ENCODE data around the gene CPA3.

DNA sequence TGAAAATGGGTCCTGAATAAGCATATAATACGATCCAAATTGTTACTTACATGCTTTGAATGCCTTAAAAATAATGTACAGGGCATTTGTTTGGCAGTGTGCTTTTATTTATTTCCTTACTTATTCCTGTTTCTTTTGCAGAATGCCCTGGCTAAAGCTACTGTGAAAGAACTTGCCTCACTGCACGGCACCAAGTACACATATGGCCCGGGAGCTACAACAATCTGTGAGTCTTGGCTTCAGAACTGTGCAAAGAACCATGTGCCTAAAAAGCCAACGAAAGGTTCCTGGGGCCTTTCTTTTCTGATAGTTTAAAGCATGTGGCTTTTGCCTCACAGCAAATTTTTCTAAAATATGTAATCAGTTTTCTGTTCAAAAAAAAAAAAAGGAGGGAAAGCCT, 7.8 kb upstream of the CPA3 start:
- TF ChIP-seq, protein P1, sequence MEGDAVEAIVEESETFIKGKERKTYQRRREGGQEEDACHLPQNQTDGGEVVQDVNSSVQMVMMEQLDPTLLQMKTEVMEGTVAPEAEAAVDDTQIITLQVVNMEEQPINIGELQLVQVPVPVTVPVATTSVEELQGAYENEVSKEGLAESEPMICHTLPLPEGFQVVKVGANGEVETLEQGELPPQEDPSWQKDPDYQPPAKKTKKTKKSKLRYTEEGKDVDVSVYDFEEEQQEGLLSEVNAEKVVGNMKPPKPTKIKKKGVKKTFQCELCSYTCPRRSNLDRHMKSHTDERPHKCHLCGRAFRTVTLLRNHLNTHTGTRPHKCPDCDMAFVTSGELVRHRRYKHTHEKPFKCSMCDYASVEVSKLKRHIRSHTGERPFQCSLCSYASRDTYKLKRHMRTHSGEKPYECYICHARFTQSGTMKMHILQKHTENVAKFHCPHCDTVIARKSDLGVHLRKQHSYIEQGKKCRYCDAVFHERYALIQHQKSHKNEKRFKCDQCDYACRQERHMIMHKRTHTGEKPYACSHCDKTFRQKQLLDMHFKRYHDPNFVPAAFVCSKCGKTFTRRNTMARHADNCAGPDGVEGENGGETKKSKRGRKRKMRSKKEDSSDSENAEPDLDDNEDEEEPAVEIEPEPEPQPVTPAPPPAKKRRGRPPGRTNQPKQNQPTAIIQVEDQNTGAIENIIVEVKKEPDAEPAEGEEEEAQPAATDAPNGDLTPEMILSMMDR (IDR thresholded peaks at IDR 0.05; ENCODE audit: borderline replicate concordance, extremely low read depth, low read length, poor library complexity, severe bottlenecking) = no peak
- TF ChIP-seq EZH2 (IDR thresholded peaks at IDR 0.05; ENCODE audit: borderline replicate concordance, low read depth, low read length, severe bottlenecking) = no peak
